Hindlimb muscle (tissue), 1 donor: ENCODE results near the gene CDH22. TPM values are rescaled to one million over a fixed set of nuclear protein-coding genes. Genes with fewer than 3 reads are reported as not detected.

Experiments used
- DNase-seq: peaks from one replicate; pipeline ENCODE4 v3.0.0-alpha.2; 2013
- polyA plus RNA-seq: library from polyadenylated mRNA; unstranded; fragments of 120-200 nt; gene quantifications from one replicate; pipeline ENCODE4 v1.2.1, GENCODE V29; 2013; ENCODE audit not compliant: insufficient read length

The CDH22 gene
- polyA plus RNA-seq, 1 donor: 0.35 TPM

- no peak for DNase-seq
Observed at GRCh38 chr20:46139266-46139889, 168.9 kb downstream of the CDH22 start.

- no peak for DNase-seq
Observed at GRCh38 chr20:46137816-46138215, 170.5 kb downstream of the CDH22 start.

DNA sequence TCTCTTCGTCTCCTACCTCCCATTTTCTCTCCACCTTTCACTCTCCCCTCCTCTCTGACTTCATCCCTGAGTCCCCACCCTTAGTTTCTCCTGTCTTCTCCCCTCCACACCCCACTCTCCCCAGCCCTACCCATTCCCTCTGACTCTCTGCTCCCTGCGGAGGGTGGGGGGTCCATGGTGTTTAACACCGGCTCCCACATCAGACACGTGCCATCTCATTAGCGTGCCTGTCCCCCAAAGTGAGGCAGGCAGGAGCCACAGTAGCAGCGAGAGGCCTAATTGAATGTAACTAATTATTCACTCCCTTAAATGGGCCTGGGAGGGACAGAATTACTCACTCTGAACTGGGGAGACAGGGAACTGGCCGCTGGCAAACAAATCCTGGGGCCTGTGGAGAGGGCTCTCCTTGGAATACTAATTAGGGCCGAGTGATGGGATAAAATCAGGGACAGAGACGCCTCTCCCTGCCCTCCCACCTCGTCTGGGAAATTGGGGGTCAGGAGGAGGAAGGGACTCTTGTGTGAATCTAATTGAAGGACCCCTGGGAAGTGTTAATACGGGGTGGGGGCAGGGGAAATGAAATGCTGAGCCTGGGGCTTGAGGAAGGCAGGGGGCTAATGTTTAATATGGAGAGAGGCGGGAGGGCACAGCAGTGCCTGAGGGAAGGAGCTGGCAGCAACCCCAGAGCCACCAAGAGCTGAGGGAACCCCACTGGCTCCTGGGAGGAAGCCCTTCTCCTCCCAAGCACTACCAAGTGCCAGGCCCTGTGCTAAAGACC is 172.3 kb downstream of the CDH22 start:
- DNase-seq: no peak

- no peak for DNase-seq
Observed at GRCh38 chr20:46134716-46135115, 173.6 kb downstream of the CDH22 start.

- no peak for DNase-seq
Observed at GRCh38 chr20:46133886-46134654, 174.2 kb downstream of the CDH22 start.

GRCh38 chr20:46132705-46133120 is 175.6 kb downstream of the CDH22 start:
- DNase-seq: peak; percentile 76

- DNase-seq: no peak
Observed at GRCh38 chr20:46131396-46131795, 176.9 kb downstream of the CDH22 start.

DNA sequence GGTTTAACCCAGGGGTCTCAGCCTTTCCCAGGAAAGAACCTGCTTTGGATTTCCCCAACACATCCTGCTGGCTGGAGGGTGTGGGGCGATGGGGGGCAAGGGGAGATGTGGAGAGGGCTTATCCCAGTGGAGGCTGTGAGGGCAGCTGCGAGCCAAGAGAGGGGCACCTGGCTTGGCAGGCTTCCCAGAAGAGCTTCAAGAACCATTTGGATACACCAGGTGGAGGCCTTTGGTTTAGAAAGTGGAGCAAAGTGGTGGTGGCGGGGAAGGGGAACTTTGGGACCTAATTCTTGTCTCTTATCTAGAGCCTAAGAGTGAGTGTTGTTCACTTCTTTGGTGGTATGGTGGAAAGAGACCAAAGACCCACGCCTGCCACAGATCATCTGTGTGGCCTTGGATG is 177.8 kb downstream of the CDH22 start:
- no peak for DNase-seq

DNA sequence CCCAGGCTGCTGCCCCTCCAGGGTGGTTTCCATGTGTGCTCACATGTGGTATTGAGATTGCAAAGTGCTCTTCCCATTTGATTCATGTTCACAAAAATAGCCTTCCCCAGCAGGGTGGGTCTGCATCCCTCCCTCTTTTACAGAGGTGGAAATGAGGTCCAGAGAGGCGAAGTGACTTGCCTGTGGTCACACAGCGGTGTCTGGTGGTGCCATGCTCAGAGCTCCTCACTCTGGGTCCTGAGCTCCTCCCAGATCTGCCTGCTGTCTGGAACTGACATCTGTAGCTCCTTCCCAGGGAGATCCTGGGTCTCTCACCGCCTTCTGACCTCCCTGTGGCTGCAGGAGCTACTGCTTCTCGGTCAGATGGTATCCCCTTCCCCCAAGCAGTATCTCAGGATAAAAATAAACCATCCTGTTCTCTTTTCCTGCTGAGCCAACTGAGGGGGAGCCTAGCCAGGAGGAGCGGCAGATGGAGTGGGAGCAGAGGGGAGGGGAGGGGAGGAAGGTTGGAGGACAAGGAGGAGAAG is 178.3 kb downstream of the CDH22 start:
- DNase-seq: no peak

DNA sequence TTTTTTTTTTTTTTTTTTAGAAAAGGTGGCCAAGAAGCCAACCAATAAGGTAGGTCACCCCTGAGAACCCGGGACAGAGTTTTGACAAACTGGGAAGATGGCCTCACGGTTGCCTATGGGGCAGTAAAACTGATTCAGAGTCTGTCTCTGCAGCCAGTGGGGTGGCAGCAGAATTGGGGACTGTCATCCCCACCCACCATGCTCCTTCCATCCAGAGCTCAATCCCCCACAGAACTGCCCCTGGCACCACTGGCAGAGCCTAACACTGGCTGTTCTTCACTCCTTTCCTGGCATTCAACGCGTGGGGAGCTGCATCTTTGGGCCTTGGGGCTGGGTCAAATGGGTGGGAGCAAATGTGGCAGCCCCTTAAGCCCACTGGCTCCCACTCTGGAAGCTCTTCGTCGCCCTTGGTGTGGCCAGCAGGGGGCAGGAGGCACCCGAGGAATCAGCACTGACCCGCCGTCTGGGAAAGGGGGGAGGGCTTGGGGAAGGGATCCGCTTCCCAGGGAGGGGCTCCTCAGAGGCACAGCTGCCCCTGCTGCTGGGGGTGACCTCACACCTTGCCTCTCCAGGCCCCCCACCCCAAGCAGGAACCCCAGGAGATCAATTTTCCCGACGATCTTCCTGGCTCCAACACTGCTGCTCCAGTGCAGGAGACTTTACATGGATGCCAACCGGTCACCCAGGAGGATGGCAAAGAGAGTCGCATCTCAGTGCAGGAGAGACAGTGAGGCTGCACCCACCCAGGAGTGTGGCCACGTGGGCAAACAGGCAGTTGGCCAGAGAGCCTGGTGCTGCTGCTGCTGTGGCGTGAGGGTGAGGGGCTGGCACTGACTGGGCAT is 179.8 kb downstream of the CDH22 start:
- no peak for DNase-seq

- no peak for DNase-seq
Observed at GRCh38 chr20:46127396-46128010, 180.8 kb downstream of the CDH22 start.

DNA sequence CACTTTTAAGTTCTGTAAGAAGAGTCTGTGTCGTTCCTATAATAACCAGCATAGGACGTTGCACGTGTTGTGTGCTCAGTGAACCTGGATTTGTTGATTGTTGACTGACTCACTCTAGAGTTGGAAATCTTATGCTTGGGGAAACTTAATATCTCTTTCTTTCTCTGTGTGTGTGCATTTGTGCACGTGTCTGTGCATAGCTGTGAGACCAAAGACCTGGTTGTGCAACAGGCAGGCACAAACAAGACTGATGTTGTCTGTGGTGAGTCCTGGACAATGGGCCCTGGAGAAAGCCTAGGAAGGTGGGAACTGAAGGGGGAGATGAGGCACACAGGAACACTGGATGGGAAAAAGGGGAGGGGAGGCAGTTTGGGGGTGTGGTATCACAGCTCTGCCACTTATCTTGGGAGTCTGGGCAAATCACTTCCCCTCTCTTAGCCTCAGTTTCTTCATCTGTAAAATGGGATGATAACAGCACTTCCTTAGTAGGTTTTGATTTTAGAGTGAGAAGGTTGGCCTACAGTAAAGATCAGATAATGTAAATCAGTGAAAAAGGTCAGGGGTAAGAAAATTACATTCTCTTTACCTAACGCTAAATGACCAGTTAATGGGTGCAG is 181.8 kb downstream of the CDH22 start:
- DNase-seq: no peak

Other genes starting within 250 kb of the CDH22 start
- gene NCOA5, start 218.5 kb downstream of the CDH22 start, polyA plus RNA-seq: 36.6 TPM
- gene CD40, start 190.2 kb downstream of the CDH22 start, polyA plus RNA-seq: 7.4 TPM
- gene ELMO2, start 98.1 kb upstream of the CDH22 start, polyA plus RNA-seq: 37.5 TPM
- gene ZNF334, start 205.1 kb upstream of the CDH22 start, polyA plus RNA-seq: 11.8 TPM
- gene OCSTAMP, start 242.2 kb upstream of the CDH22 start, polyA plus RNA-seq: not detected